Lung (tissue), 12 donors: ENCODE measurements around the gene DYNC1H1. TPM values are rescaled to one million over a fixed set of nuclear protein-coding genes. Genes with fewer than 3 reads are reported as not detected.

Experiments used
- ATAC-seq: fragments of 200-7000 bp; cut with Tn5 transposase; one replicate; pipeline ENCODE4 v1.9.1; 2020; ENCODE audit warnings: moderate number of reproducible peaks; ENCODE audit not compliant: insufficient read depth, low FRiP score
- DNase-seq, 3 donors: peaks; one replicate each; pipeline ENCODE4 v3.0.0-alpha.2; 2013 to 2017
- H3K27ac ChIP-seq, 2 donors: one replicate each; pipeline ENCODE4 v1.5.1; 2013; ENCODE audit warnings: mild to moderate bottlenecking in 2 of 2, moderate library complexity in 2 of 2, control low read depth in 1 of 2, inconsistent platforms in 1 of 2, low read depth in 1 of 2, low read length in 1 of 2
- H3K27me3 ChIP-seq, 3 donors: one replicate each; pipeline ENCODE4 v1.5.1; 2013; ENCODE audit warnings: low read length in 2 of 3; ENCODE audit not compliant: control insufficient read depth in 3 of 3, insufficient read depth in 3 of 3
- H3K36me3 ChIP-seq, 4 donors: one replicate each; pipeline ENCODE4 v1.5.1; 2013; ENCODE audit warnings: low read length in 4 of 4, mild to moderate bottlenecking in 1 of 4, moderate library complexity in 1 of 4; ENCODE audit not compliant: control insufficient read depth in 4 of 4, insufficient read depth in 4 of 4
- H3K4me1 ChIP-seq, 5 donors: one replicate each; pipeline ENCODE4 v1.5.1; 2013; ENCODE audit warnings: low read length in 5 of 5, mild to moderate bottlenecking in 2 of 5, moderate library complexity in 1 of 5; ENCODE audit not compliant: control insufficient read depth in 5 of 5, insufficient read depth in 5 of 5
- H3K4me3 ChIP-seq: one replicate; pipeline ENCODE4 v1.5.1; 2013; ENCODE audit warnings: mild to moderate bottlenecking, control low read depth, moderate library complexity
- H3K9ac ChIP-seq, 2 donors: one replicate each; pipeline ENCODE4 v1.5.1; 2013; ENCODE audit warnings: low read length in 2 of 2, control low read depth in 1 of 2; ENCODE audit not compliant: insufficient read depth in 1 of 2
- H3K9me3 ChIP-seq, 4 donors: one replicate each; pipeline ENCODE4 v1.5.1; 2013; ENCODE audit warnings: low read length in 3 of 4, mild to moderate bottlenecking in 1 of 4, moderate library complexity in 1 of 4; ENCODE audit not compliant: control insufficient read depth in 4 of 4, insufficient read depth in 3 of 4
- CTCF ChIP-seq: IDR thresholded peaks from 2 replicates; pipeline ENCODE4 v1.5.1; 2012; ENCODE audit warnings: mild to moderate bottlenecking; ENCODE audit errors: control extremely low read depth, extremely low read depth
- WGBS, 2 donors: extraction: QIAGEN DNeasy Blood & Tissue Kit; methylation state at CpG; one replicate each; pipeline ENCODE4 v1.1.7; 2013; 5-methylcytosine and 5-hydroxymethylcytosine counted together
- polyA plus RNA-seq, 2 donors: library from polyadenylated mRNA; stranded (reverse); fragments of 200-250 nt; gene quantifications; one replicate each; pipeline ENCODE4 v1.2.1, GENCODE V29; 2013
- total RNA-seq, 2 donors: library from RNA; depleted of rRNA in 1 of 2; stranded (reverse); fragments of >200 nt in 1 of 2; gene quantifications; one replicate each; pipeline ENCODE4 v1.2.1, GENCODE V29; 2014 to 2021
- donor health status: control.
- donor health status: control.
- donor health status: Bipolar disorder and iron deficiency.
- donor health status: healthy.
- donor health status: DM: yes; HTN: yes; CAD: no.

Gene DYNC1H1
- total and polyA plus RNA-seq, 4 donors = 111 to 485 (median 328) TPM

- DNase-seq (no peak), ATAC-seq (no peak)
- H3K27ac ChIP-seq = no peak overlapping the region
- H3K4me3 ChIP-seq = no peak overlapping the region
- H3K36me3 ChIP-seq = peaks cover 44 to 71% (median 67%) of the 10 kb centered on the region in 4 donors
- no peak for TF ChIP-seq CTCF
- H3K9me3 ChIP-seq = no peaks in the 10 kb centered on the region
- H3K4me1 ChIP-seq = no peaks in the 10 kb centered on the region
- no peak overlapping the region for H3K9ac ChIP-seq
- no peaks in the 10 kb centered on the region for H3K27me3 ChIP-seq
- WGBS, 2 donors = 51 to 86% methylated on average over 13 of the region's 13 CpGs
Measured at GRCh38 chr14:102020058-102020971, 55.9 kb downstream of the DYNC1H1 start.

- DNase-seq = no peak
- 94% methylated on average over 9 of the region's 9 CpGs for WGBS, 2 donors
- peaks cover 56 to 70% (median 60%) of the 10 kb centered on the region in 4 donors for H3K36me3 ChIP-seq
- H3K27ac ChIP-seq = no peak overlapping the region
- H3K9me3 ChIP-seq = no peaks in the 10 kb centered on the region
- no peak overlapping the region for H3K4me3 ChIP-seq
- no peak overlapping the region for H3K9ac ChIP-seq
- ATAC-seq = no peak
- H3K27me3 ChIP-seq = no peaks in the 10 kb centered on the region
- TF ChIP-seq CTCF = no peak
- no peaks in the 10 kb centered on the region for H3K4me1 ChIP-seq
Measured at GRCh38 chr14:102026934-102027333, 62.6 kb downstream of the DYNC1H1 start.

GRCh38 chr14:102027951-102028350 is 63.6 kb downstream of the DYNC1H1 start:
- no peak for DNase-seq
- Histone ChIP-seq H3K36me3 (peaks cover 56 to 65% (median 63%) of the 10 kb centered on the region in 4 donors), H3K9ac (no peak overlapping the region), H3K4me1 (no peaks in the 10 kb centered on the region), H3K9me3 (no peaks in the 10 kb centered on the region), H3K4me3 (no peak overlapping the region), H3K27ac (no peak overlapping the region), H3K27me3 (no peaks in the 10 kb centered on the region)
- no peak for ATAC-seq
- no peak for TF ChIP-seq CTCF
- WGBS, 2 donors = 97 to 98% methylated on average over 6 of the region's 6 CpGs
